Neural cell (in vitro differentiated cells): ENCODE results near the gene PRRT4. TPM values are rescaled to one million over a fixed set of nuclear protein-coding genes. Genes with fewer than 3 reads are reported as not detected.
A peak's percentile ranks its signal among the peaks of the same experiment; 100 is the strongest.

Experiments
- H2AFZ ChIP-seq: fragments of 200-600, 300-800 bp; sonication (generic), shearing (Covaris generic); 2 replicates; pipeline ENCODE4 v1.6.0; 2014; ENCODE audit warnings: low read depth, mild to moderate bottlenecking, antibody characterized with exemption, low read length, moderate library complexity
- H3F3A ChIP-seq: fragments of 200-600 bp; shearing (Covaris generic); 2 replicates; pipeline ENCODE4 v1.6.1; 2016; ENCODE audit warnings: mild to moderate bottlenecking, moderate library complexity, mixed read lengths, antibody characterized with exemption, low read length; ENCODE audit not compliant: insufficient read depth, poor library complexity, severe bottlenecking
- H3K27ac ChIP-seq: fragments of 200-600, 300-800 bp; sonication (generic), shearing (Covaris generic); 2 replicates; pipeline ENCODE4 v1.5.1; 2014; ENCODE audit warnings: mild to moderate bottlenecking, low read length, moderate library complexity
- H3K27me3 ChIP-seq: fragments of 300-800, 200-600 bp; sonication (generic), shearing (Covaris generic); 2 replicates; pipeline ENCODE4 v1.6.0; 2014; ENCODE audit warnings: mild to moderate bottlenecking, low read depth, low read length, moderate library complexity; ENCODE audit not compliant: insufficient read depth
- H3K36me3 ChIP-seq: fragments of 300-800, 200-600 bp; sonication (generic), shearing (Covaris generic); 2 replicates; pipeline ENCODE4 v1.5.1; 2014; ENCODE audit warnings: mild to moderate bottlenecking, antibody characterized with exemption, low read length, moderate library complexity; ENCODE audit not compliant: insufficient read depth
- H3K4me2 ChIP-seq: fragments of 300-800, 200-600 bp; sonication (generic), shearing (Covaris generic); 2 replicates; pipeline ENCODE4 v1.6.0; 2014; ENCODE audit warnings: mild to moderate bottlenecking, low read length
- H3K4me3 ChIP-seq: fragments of 300-800, 200-600 bp; sonication (generic), shearing (Covaris generic); 2 replicates; pipeline ENCODE4 v1.5.1; 2014; ENCODE audit warnings: mild to moderate bottlenecking, low read length, moderate library complexity
- H3K79me2 ChIP-seq: fragments of 200-600 bp; shearing (Covaris generic); replicated peaks from 2 replicates; pipeline ENCODE4 v1.6.0; 2014; ENCODE audit warnings: mild to moderate bottlenecking, low read length, moderate library complexity; ENCODE audit not compliant: insufficient read depth
- H3K9ac ChIP-seq: fragments of 300-800, 200-600 bp; sonication (generic), shearing (Covaris generic); 2 replicates; pipeline ENCODE4 v1.6.1; 2016; ENCODE audit warnings: mild to moderate bottlenecking, low read length, mixed read lengths
- H3K9me2 ChIP-seq: fragments of 200-600 bp; shearing (Covaris generic); 2 replicates; pipeline ENCODE4 v1.6.1; 2016; ENCODE audit warnings: mild to moderate bottlenecking, low read length, mixed read lengths; ENCODE audit not compliant: insufficient read depth
- H3K9me3 ChIP-seq: fragments of 200-600, 300-800 bp; sonication (generic), shearing (Covaris generic); 2 replicates; pipeline ENCODE4 v1.6.1; 2016; ENCODE audit warnings: mild to moderate bottlenecking, mixed run types, low read length, moderate library complexity, mixed read lengths
- H4K20me1 ChIP-seq: fragments of 200-600 bp; shearing (Covaris generic); 2 replicates; pipeline ENCODE4 v1.6.1; 2016; ENCODE audit warnings: mild to moderate bottlenecking, mixed run types; ENCODE audit not compliant: insufficient read depth
- CTCF ChIP-seq: fragments of 450-650 bp; IDR thresholded peaks from 2 replicates; pipeline ENCODE4 v1.5.1; 2014; ENCODE audit warnings: antibody characterized with exemption, mild to moderate bottlenecking, moderate library complexity; ENCODE audit not compliant: poor library complexity, severe bottlenecking
- EP300 ChIP-seq: fragments of 450-650 bp; conservative IDR thresholded peaks from 2 replicates; pipeline ENCODE4 v1.6.1; 2014; ENCODE audit warnings: antibody characterized with exemption, mild to moderate bottlenecking, moderate library complexity; ENCODE audit not compliant: poor library complexity, severe bottlenecking
- EZH2 ChIP-seq: fragments of 200-600, 300-800 bp; shearing (Covaris generic), sonication (generic); IDR thresholded peaks from 2 replicates; pipeline ENCODE4 v1.6.1; 2014; ENCODE audit warnings: antibody characterized with exemption, low read length, borderline replicate concordance, mild to moderate bottlenecking; ENCODE audit not compliant: insufficient read depth, poor library complexity, severe bottlenecking
- MXI1 ChIP-seq: fragments of 450-650 bp; conservative IDR thresholded peaks from 2 replicates; pipeline ENCODE4 v1.6.1; 2014; ENCODE audit warnings: antibody characterized with exemption, mild to moderate bottlenecking; ENCODE audit not compliant: poor library complexity, severe bottlenecking
- POLR2AphosphoS5 ChIP-seq: IDR thresholded peaks from 2 replicates; pipeline ENCODE4 v1.6.1; 2012
- RAD21 ChIP-seq: fragments of 450-650 bp; conservative IDR thresholded peaks from 2 replicates; pipeline ENCODE4 v1.6.1; 2014; ENCODE audit warnings: antibody characterized with exemption, mild to moderate bottlenecking, moderate library complexity
- REST ChIP-seq: IDR thresholded peaks from 2 replicates; pipeline ENCODE4 v1.6.1; 2012; ENCODE audit warnings: borderline replicate concordance
- SMC3 ChIP-seq: fragments of 450-650 bp; conservative IDR thresholded peaks from 2 replicates; pipeline ENCODE4 v1.6.1; 2014; ENCODE audit warnings: antibody characterized with exemption, mild to moderate bottlenecking, moderate library complexity; ENCODE audit not compliant: poor library complexity
- TAF1 ChIP-seq: IDR thresholded peaks from 2 replicates; pipeline ENCODE4 v1.6.1; 2012; ENCODE audit warnings: low read depth
- polyA plus RNA-seq: library from polyadenylated mRNA; depleted of rRNA; stranded (reverse); fragments of >200 nt; gene quantifications from 2 replicates; pipeline ENCODE4 v1.2.3, GENCODE V29; 2014

Gene PRRT4
- polyA plus RNA-seq, 1 donor from 2014 or later: 32.5 TPM

GRCh38 chr7:128349466-128349825, 12.0 kb downstream of the PRRT4 start:
- Histone ChIP-seq H4K20me1 (no peaks in the 10 kb centered on the region), H3K79me2 (no peaks in the 10 kb centered on the region), H3K27me3 (peaks cover 43% of the 10 kb centered on the region), H3K9ac (no peak overlapping the region), H3K4me3 (no peak overlapping the region), H3F3A (no peaks in the 10 kb centered on the region), H3K36me3 (no peaks in the 10 kb centered on the region), H3K4me2 (no peak overlapping the region), H3K27ac (no peak overlapping the region), H2AFZ (no peak overlapping the region), H3K9me2 (no peaks in the 10 kb centered on the region), H3K9me3 (no peaks in the 10 kb centered on the region)
- no peak for TF ChIP-seq EP300

- Histone ChIP-seq H4K20me1 (no peaks in the 10 kb centered on the region), H3F3A (no peaks in the 10 kb centered on the region), H3K27ac (no peak overlapping the region), H3K4me3 (no peak overlapping the region), H3K79me2 (peaks cover 7% of the 10 kb centered on the region), H3K9me2 (no peaks in the 10 kb centered on the region), H3K4me2 (no peak overlapping the region), H3K36me3 (no peaks in the 10 kb centered on the region), H3K9me3 (no peaks in the 10 kb centered on the region), H3K27me3 (peaks cover 28% of the 10 kb centered on the region), H2AFZ (no peak overlapping the region), H3K9ac (no peak overlapping the region)
- no peak for TF ChIP-seq EZH2
- TF ChIP-seq RAD21: peak; percentile 82
- no peak for TF ChIP-seq TAF1
- no peak for TF ChIP-seq REST
- no peak for TF ChIP-seq EP300
- TF ChIP-seq CTCF: peak; percentile 82
- TF ChIP-seq SMC3: peak; percentile 74
- TF ChIP-seq MXI1: no peak
- TF ChIP-seq POLR2AphosphoS5: no peak
Observed at GRCh38 chr7:128347647-128348097, 13.8 kb downstream of the PRRT4 start.

GRCh38 chr7:128344431-128344774, 17.1 kb downstream of the PRRT4 start:
- no peaks in the 10 kb centered on the region for H3K9me3 ChIP-seq
- no peak for TF ChIP-seq POLR2AphosphoS5
- no peak for TF ChIP-seq EZH2
- TF ChIP-seq REST: no peak
- no peak for TF ChIP-seq EP300
- TF ChIP-seq MXI1: no peak
- no peak for TF ChIP-seq RAD21
- TF ChIP-seq SMC3: no peak
- no peak for TF ChIP-seq CTCF
- no peak for TF ChIP-seq TAF1
- no peak overlapping the region for H3K4me3 ChIP-seq
- H3K27me3 ChIP-seq: no peaks in the 10 kb centered on the region
- H3K79me2 ChIP-seq: peaks cover 23% of the 10 kb centered on the region
- H3K27ac ChIP-seq: no peak overlapping the region
- no peaks in the 10 kb centered on the region for H3K36me3 ChIP-seq
- no peak overlapping the region for H3K4me2 ChIP-seq
- H4K20me1 ChIP-seq: no peaks in the 10 kb centered on the region
- H3F3A ChIP-seq: no peaks in the 10 kb centered on the region
- H2AFZ ChIP-seq: no peak overlapping the region
- H3K9me2 ChIP-seq: no peaks in the 10 kb centered on the region
- no peak overlapping the region for H3K9ac ChIP-seq
